ENCODE results near the gene MYO18A.

The MYO18A gene

DNA sequence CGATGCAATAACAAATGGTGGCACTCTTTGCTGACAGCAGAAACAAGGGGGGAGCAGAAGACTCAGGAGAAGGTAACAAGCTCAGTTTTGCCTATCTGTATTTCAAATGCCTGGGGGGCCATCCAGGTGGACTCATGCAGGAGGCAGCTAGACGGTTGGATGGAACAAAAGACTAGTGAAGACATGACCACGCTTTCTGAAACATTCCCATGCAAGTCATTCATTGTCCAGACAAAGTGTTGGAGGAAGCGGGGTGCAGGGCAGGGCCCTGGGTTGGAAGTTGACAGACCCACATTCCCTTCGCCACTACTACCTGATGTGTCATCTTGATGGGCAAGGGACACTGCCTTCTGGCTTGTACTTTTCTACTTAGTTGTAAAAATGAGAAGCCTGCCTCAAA is 36.7 kb upstream of the MYO18A start:
- H3K18ac ChIP-seq (ENCODE audit: low read depth in 1 of 2, low read length in 2 of 2) = no peak overlapping the region
- H2BK15ac ChIP-seq (ENCODE audit: low read depth, poor library complexity, severe bottlenecking) = no peak overlapping the region
- H3K14ac ChIP-seq (ENCODE audit: low read length in 2 of 2) = no peak overlapping the region
- H3K4me1 ChIP-seq (ENCODE audit: control insufficient read depth, insufficient read depth, low read depth, low read length) = peaks cover 11% of the 10 kb centered on the region
- H3K23ac ChIP-seq (ENCODE audit: low read length in 2 of 2) = no peak overlapping the region
- H4K91ac ChIP-seq (ENCODE audit: low read length) = no peak overlapping the region
- H2BK12ac ChIP-seq (ENCODE audit: low read length in 2 of 2) = no peak overlapping the region
- no peak overlapping the region for H3K9ac ChIP-seq (ENCODE audit: low read length)
- no peaks in the 10 kb centered on the region for H3K79me1 ChIP-seq (replicated peaks; ENCODE audit: low read length, poor library complexity, severe bottlenecking)
- no peak overlapping the region for H3K4me3 ChIP-seq (ENCODE audit: insufficient read depth in 1 of 2, low read depth in 1 of 2, low read length in 2 of 2)
- no peak overlapping the region for H2BK120ac ChIP-seq (ENCODE audit: low read depth, low read length)
- 83% methylated on average over 5 of the region's 5 CpGs for WGBS
- no peak overlapping the region for H2AFZ ChIP-seq (ENCODE audit: low read depth, low read length)
- H2AK5ac ChIP-seq (ENCODE audit: low read length, severe bottlenecking) = no peak overlapping the region
- no peaks in the 10 kb centered on the region for H3K9me3 ChIP-seq (ENCODE audit: control insufficient read depth, low read length)
- no peaks in the 10 kb centered on the region for H3K36me3 ChIP-seq (ENCODE audit: control insufficient read depth in 1 of 2, insufficient read depth in 2 of 2, low read depth in 1 of 2, low read length in 2 of 2)
- no peak overlapping the region for H4K8ac ChIP-seq (ENCODE audit: low read length)
- H3K27ac ChIP-seq (ENCODE audit: low read length, poor library complexity, severe bottlenecking) = no peak overlapping the region
- no peak for DNase-seq
- H3K4ac ChIP-seq (ENCODE audit: low read depth in 1 of 2, low read length in 2 of 2) = no peak overlapping the region
- no peak overlapping the region for H2BK5ac ChIP-seq (ENCODE audit: low read depth, low read length, poor library complexity, severe bottlenecking)
- no peak overlapping the region for H3K4me2 ChIP-seq (ENCODE audit: low read length, poor library complexity, severe bottlenecking)
- H3K27me3 ChIP-seq (ENCODE audit: control insufficient read depth in 1 of 2, insufficient read depth in 1 of 2, low read length in 2 of 2) = no peaks in the 10 kb centered on the region

DNA sequence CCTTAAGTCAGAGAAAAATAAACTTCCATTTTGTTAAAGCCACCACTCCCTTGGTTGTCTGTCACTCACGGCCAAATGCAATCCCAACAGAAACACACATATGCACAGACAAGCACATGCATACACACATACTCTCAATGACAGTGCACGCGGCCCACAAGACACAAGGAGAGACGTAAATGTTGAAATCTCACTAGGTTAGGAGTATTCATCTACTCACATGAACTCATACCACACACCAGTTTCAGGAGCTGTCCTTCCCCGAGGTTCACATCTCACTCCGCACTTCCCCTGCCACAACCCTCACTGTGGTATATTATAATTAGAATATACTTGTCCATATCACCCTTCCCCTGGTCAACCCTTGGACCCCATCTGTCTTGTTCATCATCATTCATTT is 36.0 kb upstream of the MYO18A start:
- H3K14ac ChIP-seq (ENCODE audit: low read length in 2 of 2) = no peak overlapping the region
- no peak overlapping the region for H2BK15ac ChIP-seq (ENCODE audit: low read depth, poor library complexity, severe bottlenecking)
- H3K4me1 ChIP-seq (ENCODE audit: control insufficient read depth, insufficient read depth, low read depth, low read length) = peaks cover 11% of the 10 kb centered on the region
- H3K36me3 ChIP-seq (ENCODE audit: control insufficient read depth in 1 of 2, insufficient read depth in 2 of 2, low read depth in 1 of 2, low read length in 2 of 2) = no peaks in the 10 kb centered on the region
- H4K8ac ChIP-seq (ENCODE audit: low read length) = no peak overlapping the region
- no peak overlapping the region for H2AK5ac ChIP-seq (ENCODE audit: low read length, severe bottlenecking)
- H3K27ac ChIP-seq (ENCODE audit: low read length, poor library complexity, severe bottlenecking) = no peak overlapping the region
- no peak overlapping the region for H3K18ac ChIP-seq (ENCODE audit: low read depth in 1 of 2, low read length in 2 of 2)
- no peak for DNase-seq
- H3K4ac ChIP-seq (ENCODE audit: low read depth in 1 of 2, low read length in 2 of 2) = no peak overlapping the region
- no peaks in the 10 kb centered on the region for H3K79me1 ChIP-seq (replicated peaks; ENCODE audit: low read length, poor library complexity, severe bottlenecking)
- no peak overlapping the region for H2BK120ac ChIP-seq (ENCODE audit: low read depth, low read length)
- H2BK12ac ChIP-seq (ENCODE audit: low read length in 2 of 2) = no peak overlapping the region
- no peak overlapping the region for H2BK5ac ChIP-seq (ENCODE audit: low read depth, low read length, poor library complexity, severe bottlenecking)
- no peak overlapping the region for H3K4me2 ChIP-seq (ENCODE audit: low read length, poor library complexity, severe bottlenecking)
- no peak overlapping the region for H3K9ac ChIP-seq (ENCODE audit: low read length)
- H4K91ac ChIP-seq (ENCODE audit: low read length) = no peak overlapping the region
- WGBS = 95% methylated on average over 6 of the region's 6 CpGs
- H3K23ac ChIP-seq (ENCODE audit: low read length in 2 of 2) = no peak overlapping the region
- H2AFZ ChIP-seq (ENCODE audit: low read depth, low read length) = no peak overlapping the region
- H3K9me3 ChIP-seq (ENCODE audit: control insufficient read depth, low read length) = no peaks in the 10 kb centered on the region
- no peak overlapping the region for H3K4me3 ChIP-seq (ENCODE audit: insufficient read depth in 1 of 2, low read depth in 1 of 2, low read length in 2 of 2)
- no peaks in the 10 kb centered on the region for H3K27me3 ChIP-seq (ENCODE audit: control insufficient read depth in 1 of 2, insufficient read depth in 1 of 2, low read length in 2 of 2)

DNA sequence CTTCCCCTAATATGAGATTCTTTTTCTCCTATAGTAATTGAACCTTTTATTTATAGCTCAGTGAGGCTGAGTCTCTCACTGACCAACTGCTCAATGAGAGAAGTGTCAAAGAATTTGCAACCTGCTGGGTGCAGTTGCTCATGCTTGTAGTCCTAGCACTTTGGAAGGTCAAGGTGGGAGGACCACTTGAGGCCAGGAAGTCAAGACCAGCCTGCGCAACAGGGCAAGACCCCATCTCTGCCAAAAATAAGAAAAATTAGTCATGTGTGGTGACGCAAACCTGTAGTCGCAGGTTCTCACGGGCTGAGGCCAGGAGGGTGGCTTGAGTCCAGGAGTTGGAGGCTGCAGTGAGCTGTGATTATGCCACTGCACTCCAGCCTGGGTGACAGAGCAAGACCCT is 35.5 kb upstream of the MYO18A start:
- no peak overlapping the region for H2BK5ac ChIP-seq (ENCODE audit: low read depth, low read length, poor library complexity, severe bottlenecking)
- H2AFZ ChIP-seq (ENCODE audit: low read depth, low read length) = no peak overlapping the region
- no peak overlapping the region for H3K4me2 ChIP-seq (ENCODE audit: low read length, poor library complexity, severe bottlenecking)
- H3K4ac ChIP-seq (ENCODE audit: low read depth in 1 of 2, low read length in 2 of 2) = no peak overlapping the region
- no peak overlapping the region for H3K9ac ChIP-seq (ENCODE audit: low read length)
- H3K23ac ChIP-seq (ENCODE audit: low read length in 2 of 2) = no peak overlapping the region
- no peak overlapping the region for H2BK12ac ChIP-seq (ENCODE audit: low read length in 2 of 2)
- WGBS = 82% methylated on average over 4 of the region's 4 CpGs
- H2BK15ac ChIP-seq (ENCODE audit: low read depth, poor library complexity, severe bottlenecking) = no peak overlapping the region
- H3K79me1 ChIP-seq (replicated peaks; ENCODE audit: low read length, poor library complexity, severe bottlenecking) = no peaks in the 10 kb centered on the region
- H3K36me3 ChIP-seq (ENCODE audit: control insufficient read depth in 1 of 2, insufficient read depth in 2 of 2, low read depth in 1 of 2, low read length in 2 of 2) = no peaks in the 10 kb centered on the region
- H4K91ac ChIP-seq (ENCODE audit: low read length) = no peak overlapping the region
- H3K9me3 ChIP-seq (ENCODE audit: control insufficient read depth, low read length) = no peaks in the 10 kb centered on the region
- H3K18ac ChIP-seq (ENCODE audit: low read depth in 1 of 2, low read length in 2 of 2) = no peak overlapping the region
- H3K14ac ChIP-seq (ENCODE audit: low read length in 2 of 2) = no peak overlapping the region
- peaks cover 11% of the 10 kb centered on the region for H3K4me1 ChIP-seq (ENCODE audit: control insufficient read depth, insufficient read depth, low read depth, low read length)
- H2BK120ac ChIP-seq (ENCODE audit: low read depth, low read length) = no peak overlapping the region
- H3K27ac ChIP-seq (ENCODE audit: low read length, poor library complexity, severe bottlenecking) = no peak overlapping the region
- no peak overlapping the region for H2AK5ac ChIP-seq (ENCODE audit: low read length, severe bottlenecking)
- H3K4me3 ChIP-seq (ENCODE audit: insufficient read depth in 1 of 2, low read depth in 1 of 2, low read length in 2 of 2) = no peak overlapping the region
- H4K8ac ChIP-seq (ENCODE audit: low read length) = no peak overlapping the region
- no peaks in the 10 kb centered on the region for H3K27me3 ChIP-seq (ENCODE audit: control insufficient read depth in 1 of 2, insufficient read depth in 1 of 2, low read length in 2 of 2)
- no peak for DNase-seq

DNA sequence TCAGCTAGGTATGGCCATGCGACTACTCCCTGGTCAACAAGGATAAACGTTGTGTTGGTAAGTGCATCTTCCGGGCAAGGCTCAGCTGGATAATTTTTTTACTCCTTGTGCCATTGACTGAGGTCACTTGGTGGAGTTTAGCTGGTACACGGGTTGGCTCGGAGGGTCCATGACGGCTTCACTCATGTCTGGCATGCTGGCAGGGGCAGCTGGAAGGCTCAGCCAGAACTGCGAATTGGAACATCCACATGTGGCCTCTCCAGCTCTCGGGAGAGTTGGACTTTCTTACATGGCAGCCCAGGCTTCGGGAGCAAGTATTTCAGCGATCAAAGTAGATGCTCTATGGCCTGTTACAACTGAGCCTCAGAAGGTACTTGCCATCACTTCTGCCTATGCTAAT is 35.0 kb upstream of the MYO18A start:
- Histone ChIP-seq H3K18ac (ENCODE audit: low read depth in 1 of 2, low read length in 2 of 2) (no peak overlapping the region), H3K9ac (ENCODE audit: low read length) (no peak overlapping the region), H3K36me3 (ENCODE audit: control insufficient read depth in 1 of 2, insufficient read depth in 2 of 2, low read depth in 1 of 2, low read length in 2 of 2) (no peaks in the 10 kb centered on the region), H2AK5ac (ENCODE audit: low read length, severe bottlenecking) (no peak overlapping the region), H2BK120ac (ENCODE audit: low read depth, low read length) (no peak overlapping the region), H3K4me3 (ENCODE audit: insufficient read depth in 1 of 2, low read depth in 1 of 2, low read length in 2 of 2) (no peak overlapping the region), H3K4me2 (ENCODE audit: low read length, poor library complexity, severe bottlenecking) (no peak overlapping the region), H2BK12ac (ENCODE audit: low read length in 2 of 2) (no peak overlapping the region), H2BK5ac (ENCODE audit: low read depth, low read length, poor library complexity, severe bottlenecking) (no peak overlapping the region), H3K14ac (ENCODE audit: low read length in 2 of 2) (no peak overlapping the region), H2BK15ac (ENCODE audit: low read depth, poor library complexity, severe bottlenecking) (no peak overlapping the region), H3K79me1 (replicated peaks; ENCODE audit: low read length, poor library complexity, severe bottlenecking) (no peaks in the 10 kb centered on the region), H3K23ac (ENCODE audit: low read length in 2 of 2) (no peak overlapping the region), H4K8ac (ENCODE audit: low read length) (no peak overlapping the region), H3K27me3 (ENCODE audit: control insufficient read depth in 1 of 2, insufficient read depth in 1 of 2, low read length in 2 of 2) (no peaks in the 10 kb centered on the region), H3K4ac (ENCODE audit: low read depth in 1 of 2, low read length in 2 of 2) (no peak overlapping the region), H2AFZ (ENCODE audit: low read depth, low read length) (no peak overlapping the region), H3K9me3 (ENCODE audit: control insufficient read depth, low read length) (no peaks in the 10 kb centered on the region), H4K91ac (ENCODE audit: low read length) (no peak overlapping the region), H3K27ac (ENCODE audit: low read length, poor library complexity, severe bottlenecking) (no peak overlapping the region), H3K4me1 (ENCODE audit: control insufficient read depth, insufficient read depth, low read depth, low read length) (peaks cover 11% of the 10 kb centered on the region)
- no peak for DNase-seq
- 93% methylated on average over 10 of the region's 10 CpGs for WGBS

Data from mesenchymal stem cell (in vitro differentiated cells and primary cell).